Liver (tissue), 9 donors: ENCODE measurements around the gene CORO2B. TPM values are rescaled to one million over a fixed set of nuclear protein-coding genes. Genes with fewer than 3 reads are reported as not detected.

Source experiments
- DNase-seq: peaks from one replicate; pipeline ENCODE4 v3.0.0-alpha.2; 2017; ENCODE audit warnings: low spot score
- H3K27ac ChIP-seq, 2 donors: one replicate each; pipeline ENCODE4 v1.7.0; 2013; ENCODE audit warnings: inconsistent platforms in 2 of 2, low read length in 2 of 2, control low read depth in 1 of 2, low read depth in 1 of 2, mild to moderate bottlenecking in 1 of 2
- H3K27me3 ChIP-seq, 4 donors: one replicate each; pipeline versions ENCODE4 v1.6.1 to v1.7.0; 2013; ENCODE audit warnings: low read length in 3 of 4, inconsistent platforms in 1 of 4, mild to moderate bottlenecking in 1 of 4, moderate library complexity in 1 of 4; ENCODE audit not compliant: control insufficient read depth in 4 of 4, insufficient read depth in 4 of 4
- H3K36me3 ChIP-seq, 4 donors: one replicate each; pipeline versions ENCODE4 v1.6.1 to v1.7.0; 2013; ENCODE audit warnings: low read length in 3 of 4, mild to moderate bottlenecking in 3 of 4, low read depth in 1 of 4, moderate library complexity in 1 of 4; ENCODE audit not compliant: control insufficient read depth in 4 of 4, insufficient read depth in 3 of 4
- H3K4me1 ChIP-seq, 4 donors: one replicate each; pipeline versions ENCODE4 v1.6.1 to v1.7.0; 2013; ENCODE audit warnings: low read length in 3 of 4, mild to moderate bottlenecking in 3 of 4, moderate library complexity in 1 of 4; ENCODE audit not compliant: control insufficient read depth in 4 of 4, insufficient read depth in 4 of 4
- H3K4me3 ChIP-seq, 3 donors: one replicate each; pipeline versions ENCODE4 v1.6.1 to v1.7.0; 2013; ENCODE audit warnings: low read length in 3 of 3, control low read depth in 1 of 3, low read depth in 1 of 3, mild to moderate bottlenecking in 1 of 3
- H3K9ac ChIP-seq, 2 donors: one replicate each; pipeline ENCODE4 v1.7.0; 2013; ENCODE audit warnings: low read length in 2 of 2, mild to moderate bottlenecking in 2 of 2, moderate library complexity in 2 of 2, control low read depth in 1 of 2, low read depth in 1 of 2
- H3K9me3 ChIP-seq, 4 donors: one replicate each; pipeline versions ENCODE4 v1.6.1 to v1.7.0; 2013; ENCODE audit warnings: low read length in 3 of 4; ENCODE audit not compliant: control insufficient read depth in 4 of 4
- CTCF ChIP-seq: fragments of 150-350 bp; IDR thresholded peaks from 2 replicates; pipeline ENCODE4 v1.5.1; 2017; ENCODE audit warnings: improper control_type of control experiment, low read depth, low read length; ENCODE audit not compliant: missing input control
- EGR1 ChIP-seq, 2 donors: IDR thresholded peaks; 2 replicates each; pipeline ENCODE4 v1.6.1; 2016 to 2018; ENCODE audit warnings: antibody characterized with exemption in 2 of 2, low read depth in 2 of 2
- FOXA1 ChIP-seq: IDR thresholded peaks from 2 replicates; pipeline ENCODE4 v1.6.1; 2016; ENCODE audit warnings: antibody characterized with exemption
- FOXA2 ChIP-seq: IDR thresholded peaks from 2 replicates; pipeline ENCODE4 v1.6.1; 2016; ENCODE audit warnings: antibody characterized with exemption
- GABPA ChIP-seq, 2 donors: IDR thresholded peaks in 1 of 2; conservative IDR thresholded peaks in 1 of 2; 2 replicates each; pipeline ENCODE4 v1.6.1; 2016; ENCODE audit warnings: antibody characterized with exemption in 2 of 2, mild to moderate bottlenecking in 1 of 2, moderate library complexity in 1 of 2
- HNF4A ChIP-seq, 2 donors: conservative IDR thresholded peaks; 2 replicates each; pipeline ENCODE4 v1.6.1; 2016; ENCODE audit warnings: antibody characterized with exemption in 2 of 2, mild to moderate bottlenecking in 2 of 2
- HNF4G ChIP-seq: IDR thresholded peaks from 2 replicates; pipeline ENCODE4 v1.6.1; 2016; ENCODE audit warnings: antibody characterized with exemption
- JUND ChIP-seq, 2 donors: IDR thresholded peaks; 2 replicates each; pipeline ENCODE4 v1.6.1; 2016; ENCODE audit warnings: antibody characterized with exemption in 2 of 2
- MAX ChIP-seq: IDR thresholded peaks from 2 replicates; pipeline ENCODE4 v1.6.1; 2016; ENCODE audit warnings: antibody characterized with exemption
- NR2F2 ChIP-seq: IDR thresholded peaks from 2 replicates; pipeline ENCODE4 v1.6.1; 2016; ENCODE audit warnings: antibody characterized with exemption
- RAD21 ChIP-seq, 2 donors: IDR thresholded peaks; 2 replicates each; pipeline ENCODE4 v1.6.1; 2016; ENCODE audit warnings: antibody characterized with exemption in 2 of 2, mild to moderate bottlenecking in 2 of 2
- RXRA ChIP-seq, 2 donors: IDR thresholded peaks; 2 replicates each; pipeline ENCODE4 v1.6.1; 2017 to 2018; ENCODE audit warnings: antibody characterized with exemption in 2 of 2, mild to moderate bottlenecking in 1 of 2
- SP1 ChIP-seq: IDR thresholded peaks from 2 replicates; pipeline ENCODE4 v1.6.1; 2018; ENCODE audit warnings: antibody characterized with exemption, mild to moderate bottlenecking
- TAF1 ChIP-seq: conservative IDR thresholded peaks from 2 replicates; pipeline ENCODE4 v1.6.1; 2016; ENCODE audit warnings: antibody characterized with exemption, mild to moderate bottlenecking
- YY1 ChIP-seq: IDR thresholded peaks from 2 replicates; pipeline ENCODE4 v1.6.1; 2016; ENCODE audit warnings: antibody characterized with exemption, mild to moderate bottlenecking
- WGBS: extraction: QIAGEN DNeasy Blood & Tissue Kit; methylation state at CpG from one replicate; pipeline ENCODE4 v1.1.7; 2013; 5-methylcytosine and 5-hydroxymethylcytosine counted together
- polyA plus RNA-seq, 2 donors: library from polyadenylated mRNA; stranded (reverse) in 1 of 2; unstranded in 1 of 2; fragments of 200-250 nt in 1 of 2; fragments of >200 nt in 1 of 2; fragmentation: Nextera tagmentation in 1 of 2; extraction: Ambion mirVana in 1 of 2; gene quantifications; one replicate each; pipeline versions ENCODE4 v1.2.1 to v1.2.3, GENCODE V29; 2013 to 2015
- total RNA-seq, 2 donors: library from RNA; depleted of rRNA; stranded (reverse); fragments of >200 nt; gene quantifications; one replicate each; pipeline ENCODE4 v1.2.3, GENCODE V29; 2014
- TF ChIP-seq, protein P1 (sequence below): IDR thresholded peaks from 2 replicates; pipeline ENCODE4 v1.6.1; 2016; ENCODE audit warnings: antibody characterized with exemption
- TF ChIP-seq, protein P2 (sequence below): IDR thresholded peaks from 2 replicates; pipeline ENCODE4 v1.6.1; 2016; ENCODE audit warnings: antibody characterized with exemption
- donor health status: healthy.
- donor health status: healthy.
- donor health status: healthy.
- donor health status: healthy.
- donor health status: healthy.

CORO2B gene
- total and polyA plus RNA-seq, 4 donors: 0.15 to 0.65 (median 0.52) TPM

- WGBS: 74% methylated on average over 13 of the region's 13 CpGs
- Histone ChIP-seq H3K9ac (no peak overlapping the region), H3K36me3 (no peaks in the 10 kb centered on the region), H3K9me3 (no peaks in the 10 kb centered on the region), H3K27me3 (no peaks in the 10 kb centered on the region), H3K4me3 (no peak overlapping the region), H3K27ac (no peak overlapping the region), H3K4me1 (peaks cover 1 to 9% (median 6%) of the 10 kb centered on the region in 4 donors)
- TF ChIP-seq, protein P1, sequence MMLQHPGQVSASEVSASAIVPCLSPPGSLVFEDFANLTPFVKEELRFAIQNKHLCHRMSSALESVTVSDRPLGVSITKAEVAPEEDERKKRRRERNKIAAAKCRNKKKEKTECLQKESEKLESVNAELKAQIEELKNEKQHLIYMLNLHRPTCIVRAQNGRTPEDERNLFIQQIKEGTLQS: no peak
- TF ChIP-seq, protein P2, sequence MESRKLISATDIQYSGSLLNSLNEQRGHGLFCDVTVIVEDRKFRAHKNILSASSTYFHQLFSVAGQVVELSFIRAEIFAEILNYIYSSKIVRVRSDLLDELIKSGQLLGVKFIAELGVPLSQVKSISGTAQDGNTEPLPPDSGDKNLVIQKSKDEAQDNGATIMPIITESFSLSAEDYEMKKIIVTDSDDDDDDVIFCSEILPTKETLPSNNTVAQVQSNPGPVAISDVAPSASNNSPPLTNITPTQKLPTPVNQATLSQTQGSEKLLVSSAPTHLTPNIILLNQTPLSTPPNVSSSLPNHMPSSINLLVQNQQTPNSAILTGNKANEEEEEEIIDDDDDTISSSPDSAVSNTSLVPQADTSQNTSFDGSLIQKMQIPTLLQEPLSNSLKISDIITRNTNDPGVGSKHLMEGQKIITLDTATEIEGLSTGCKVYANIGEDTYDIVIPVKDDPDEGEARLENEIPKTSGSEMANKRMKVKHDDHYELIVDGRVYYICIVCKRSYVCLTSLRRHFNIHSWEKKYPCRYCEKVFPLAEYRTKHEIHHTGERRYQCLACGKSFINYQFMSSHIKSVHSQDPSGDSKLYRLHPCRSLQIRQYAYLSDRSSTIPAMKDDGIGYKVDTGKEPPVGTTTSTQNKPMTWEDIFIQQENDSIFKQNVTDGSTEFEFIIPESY: no peak
- TF ChIP-seq FOXA2 (no peak), NR2F2 (no peak), SP1 (no peak)
- DNase-seq: no peak
Observed at GRCh38 chr15:68560501-68561113, 18.2 kb upstream of the CORO2B start.

GRCh38 chr15:68561171-68561900, 17.5 kb upstream of the CORO2B start:
- DNase-seq: no peak
- 72% methylated on average over 15 of the region's 15 CpGs for WGBS
- H3K4me3 ChIP-seq: no peak overlapping the region
- peaks cover 1 to 9% (median 6%) of the 10 kb centered on the region in 4 donors for H3K4me1 ChIP-seq
- no peak overlapping the region for H3K27ac ChIP-seq
- no peaks in the 10 kb centered on the region for H3K36me3 ChIP-seq
- H3K9ac ChIP-seq: no peak overlapping the region
- no peaks in the 10 kb centered on the region for H3K9me3 ChIP-seq
- TF ChIP-seq FOXA1: no peak
- TF ChIP-seq YY1: no peak
- no peak for TF ChIP-seq MAX
- no peak for TF ChIP-seq GABPA (IDR thresholded peaks at IDR 0.05 in 1 of 2, conservative IDR thresholded peaks at IDR 0.05 in 1 of 2)
- no peak for TF ChIP-seq TAF1
- no peak for TF ChIP-seq RAD21 (IDR thresholded peaks at IDR 0.05)
- TF ChIP-seq RXRA (IDR thresholded peaks at IDR 0.05): no peak
- no peak for TF ChIP-seq JUND (IDR thresholded peaks at IDR 0.05)
- TF ChIP-seq HNF4A (conservative IDR thresholded peaks at IDR 0.05): no peak
- TF ChIP-seq, protein P1: no peak
- TF ChIP-seq HNF4G: no peak
- no peaks in the 10 kb centered on the region for H3K27me3 ChIP-seq

- Histone ChIP-seq H3K27ac (no peak overlapping the region), H3K27me3 (no peaks in the 10 kb centered on the region), H3K36me3 (no peaks in the 10 kb centered on the region), H3K9ac (no peak overlapping the region), H3K4me1 (peaks cover 1 to 9% (median 6%) of the 10 kb centered on the region in 4 donors), H3K4me3 (no peak overlapping the region), H3K9me3 (no peaks in the 10 kb centered on the region)
- 64% methylated on average over 3 of the region's 3 CpGs for WGBS
- no peak for DNase-seq
- TF ChIP-seq RXRA (IDR thresholded peaks at IDR 0.05): no peak
- TF ChIP-seq SP1: no peak
- TF ChIP-seq RAD21 (IDR thresholded peaks at IDR 0.05): no peak
- no peak for TF ChIP-seq GABPA (IDR thresholded peaks at IDR 0.05 in 1 of 2, conservative IDR thresholded peaks at IDR 0.05 in 1 of 2)
- TF ChIP-seq NR2F2: no peak
- no peak for TF ChIP-seq TAF1
- TF ChIP-seq MAX: no peak
- TF ChIP-seq FOXA2: no peak
- TF ChIP-seq, protein P2: no peak
- TF ChIP-seq EGR1 (IDR thresholded peaks at IDR 0.05; ENCODE audit: low read depth in 2 of 2): no peak
- no peak for TF ChIP-seq JUND (IDR thresholded peaks at IDR 0.05)
- no peak for TF ChIP-seq HNF4G
- no peak for TF ChIP-seq CTCF
- no peak for TF ChIP-seq YY1
- no peak for TF ChIP-seq FOXA1
Observed at GRCh38 chr15:68561901-68562300, 16.9 kb upstream of the CORO2B start.
